ENCODE measurements around the gene KAZN.

Gene KAZN

GRCh38 chr1:14600405-14601112 lies 2.1 kb downstream of the KAZN start:
- TF ChIP-seq CTCF (IDR thresholded peaks at IDR 0.05; ENCODE audit: low read length) (no peak), EZH2 (IDR thresholded peaks at IDR 0.05; ENCODE audit: borderline replicate concordance, low read length) (no peak)
- Histone ChIP-seq H3K9ac (ENCODE audit: low read length) (no peak overlapping the region), H4K20me1 (ENCODE audit: insufficient read depth, low read length) (no peaks in the 10 kb centered on the region), H3K4me2 (ENCODE audit: low read length) (no peak overlapping the region), H3K9me2 (ENCODE audit: low read depth, low read length) (no peaks in the 10 kb centered on the region), H3K36me3 (ENCODE audit: insufficient read depth, low read length) (no peaks in the 10 kb centered on the region), H3K27me3 (ENCODE audit: insufficient read depth, low read length) (peaks cover 4% of the 10 kb centered on the region; the same call in 1 of the 2 replicates), H3K79me2 (ENCODE audit: insufficient read depth, low read length) (no peaks in the 10 kb centered on the region), H3K9me3 (ENCODE audit: low read length) (no peaks in the 10 kb centered on the region), H3K4me1 (ENCODE audit: insufficient read depth, low read length, severe bottlenecking) (no peaks in the 10 kb centered on the region), H3K4me3 (ENCODE audit: low read depth, low read length, poor library complexity, severe bottlenecking) (no peak overlapping the region), H2AFZ (ENCODE audit: low read length) (no peak overlapping the region), H3K27ac (ENCODE audit: low read depth, low read length, poor library complexity, severe bottlenecking) (no peak overlapping the region), H3F3A (ENCODE audit: insufficient read depth, low read length) (no peaks in the 10 kb centered on the region)

- H3K27me3 ChIP-seq (ENCODE audit: insufficient read depth, low read length): 0 out of 2 replicates have a peak, but pooled peaks cover 4% of the 10 kb centered on the region
- H3F3A ChIP-seq (ENCODE audit: insufficient read depth, low read length): no peaks in the 10 kb centered on the region
- H3K4me1 ChIP-seq (ENCODE audit: insufficient read depth, low read length, severe bottlenecking): no peaks in the 10 kb centered on the region
- H3K9me3 ChIP-seq (ENCODE audit: low read length): no peaks in the 10 kb centered on the region
- TF ChIP-seq CTCF (IDR thresholded peaks at IDR 0.05; ENCODE audit: low read length): no peak
- no peak for TF ChIP-seq EZH2 (IDR thresholded peaks at IDR 0.05; ENCODE audit: borderline replicate concordance, low read length)
- no peak overlapping the region for H3K4me2 ChIP-seq (ENCODE audit: low read length)
- no peaks in the 10 kb centered on the region for H3K79me2 ChIP-seq (ENCODE audit: insufficient read depth, low read length)
- H3K4me3 ChIP-seq (ENCODE audit: low read depth, low read length, poor library complexity, severe bottlenecking): no peak overlapping the region
- no peak overlapping the region for H3K9ac ChIP-seq (ENCODE audit: low read length)
- no peak overlapping the region for H2AFZ ChIP-seq (ENCODE audit: low read length)
- no peaks in the 10 kb centered on the region for H4K20me1 ChIP-seq (ENCODE audit: insufficient read depth, low read length)
- H3K36me3 ChIP-seq (ENCODE audit: insufficient read depth, low read length): no peaks in the 10 kb centered on the region
- H3K9me2 ChIP-seq (ENCODE audit: low read depth, low read length): no peaks in the 10 kb centered on the region
- no peak overlapping the region for H3K27ac ChIP-seq (ENCODE audit: low read depth, low read length, poor library complexity, severe bottlenecking)
Measured at GRCh38 chr1:14602136-14602535, 3.7 kb downstream of the KAZN start.

GRCh38 chr1:14603645-14604044 lies 5.2 kb downstream of the KAZN start:
- Histone ChIP-seq H3K27ac (ENCODE audit: low read depth, low read length, poor library complexity, severe bottlenecking) (no peak overlapping the region), H3K9me3 (ENCODE audit: low read length) (no peaks in the 10 kb centered on the region), H3F3A (ENCODE audit: insufficient read depth, low read length) (no peaks in the 10 kb centered on the region), H3K4me1 (ENCODE audit: insufficient read depth, low read length, severe bottlenecking) (peaks cover 2% of the 10 kb centered on the region), H3K9me2 (ENCODE audit: low read depth, low read length) (no peaks in the 10 kb centered on the region), H3K79me2 (ENCODE audit: insufficient read depth, low read length) (no peaks in the 10 kb centered on the region), H3K9ac (ENCODE audit: low read length) (no peak overlapping the region), H3K4me3 (ENCODE audit: low read depth, low read length, poor library complexity, severe bottlenecking) (no peak overlapping the region), H3K27me3 (ENCODE audit: insufficient read depth, low read length) (0 out of 2 replicates have a peak, but pooled peaks cover 4% of the 10 kb centered on the region), H3K4me2 (ENCODE audit: low read length) (no peak overlapping the region), H4K20me1 (ENCODE audit: insufficient read depth, low read length) (no peaks in the 10 kb centered on the region), H3K36me3 (ENCODE audit: insufficient read depth, low read length) (no peaks in the 10 kb centered on the region), H2AFZ (ENCODE audit: low read length) (no peak overlapping the region)
- no peak for TF ChIP-seq CTCF (IDR thresholded peaks at IDR 0.05; ENCODE audit: low read length)
- no peak for TF ChIP-seq EZH2 (IDR thresholded peaks at IDR 0.05; ENCODE audit: borderline replicate concordance, low read length)
